GM18526 (cell line): ENCODE measurements around the gene CALML6.

Source experiments
- POLR2A ChIP-seq: IDR thresholded peaks from 3 replicates; pipeline ENCODE4 v1.6.1; 2011; ENCODE audit not compliant: insufficient read length; ENCODE audit errors: extremely low read depth

The CALML6 gene

DNA sequence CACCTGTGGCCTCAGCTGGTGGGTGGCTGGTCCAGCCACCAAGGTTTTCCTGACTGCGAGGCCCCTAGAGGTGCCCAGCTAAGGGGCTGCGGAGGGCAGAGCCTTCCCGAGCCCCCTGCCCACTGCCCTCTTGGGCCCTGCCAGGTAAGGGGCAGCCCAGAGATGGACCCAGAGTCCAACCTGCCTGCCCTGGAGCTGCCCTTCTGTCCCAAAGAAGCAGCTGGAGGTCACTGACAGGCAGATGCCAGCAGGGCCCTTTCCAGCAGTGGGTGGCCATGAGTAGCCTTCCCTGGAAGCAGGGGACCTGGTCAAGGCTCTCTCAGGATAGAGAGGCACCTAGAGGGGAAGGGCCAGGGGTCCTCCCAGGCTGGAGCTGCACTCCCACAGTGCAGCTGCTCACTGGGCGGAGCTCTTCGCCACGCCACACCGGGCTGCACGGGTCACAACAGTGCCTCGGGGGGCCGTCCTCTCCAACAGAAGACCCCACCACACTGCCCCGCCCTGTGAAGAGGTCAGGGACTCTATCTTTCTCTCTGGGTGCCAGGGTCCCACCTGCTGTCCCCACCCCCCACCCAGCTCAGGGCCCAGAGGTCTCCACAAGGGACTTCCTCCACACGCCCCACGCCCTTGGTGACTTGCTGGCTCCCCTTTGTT lies 13.3 kb upstream of the CALML6 start:
- TF ChIP-seq POLR2A, result no peak

DNA sequence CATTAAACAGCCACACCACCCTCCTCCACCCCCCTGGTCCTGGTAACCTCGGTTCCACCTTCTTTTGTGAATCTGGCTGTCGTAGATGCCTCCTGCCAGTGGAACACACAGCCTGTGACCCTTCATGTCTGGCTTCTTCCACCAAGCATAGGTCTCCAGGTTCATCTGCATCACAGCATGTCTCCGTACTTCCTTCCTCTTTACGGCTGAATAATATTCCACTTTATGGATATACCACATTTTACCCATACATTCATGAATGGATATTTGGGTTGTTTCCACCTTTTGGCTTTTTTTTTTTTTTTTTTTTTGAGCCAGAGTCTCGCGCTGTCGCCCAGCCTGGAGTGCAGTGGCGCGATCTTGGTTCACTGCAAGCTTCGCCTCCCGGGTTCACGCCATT lies 11.8 kb upstream of the CALML6 start:
- TF ChIP-seq POLR2A, result no peak

DNA sequence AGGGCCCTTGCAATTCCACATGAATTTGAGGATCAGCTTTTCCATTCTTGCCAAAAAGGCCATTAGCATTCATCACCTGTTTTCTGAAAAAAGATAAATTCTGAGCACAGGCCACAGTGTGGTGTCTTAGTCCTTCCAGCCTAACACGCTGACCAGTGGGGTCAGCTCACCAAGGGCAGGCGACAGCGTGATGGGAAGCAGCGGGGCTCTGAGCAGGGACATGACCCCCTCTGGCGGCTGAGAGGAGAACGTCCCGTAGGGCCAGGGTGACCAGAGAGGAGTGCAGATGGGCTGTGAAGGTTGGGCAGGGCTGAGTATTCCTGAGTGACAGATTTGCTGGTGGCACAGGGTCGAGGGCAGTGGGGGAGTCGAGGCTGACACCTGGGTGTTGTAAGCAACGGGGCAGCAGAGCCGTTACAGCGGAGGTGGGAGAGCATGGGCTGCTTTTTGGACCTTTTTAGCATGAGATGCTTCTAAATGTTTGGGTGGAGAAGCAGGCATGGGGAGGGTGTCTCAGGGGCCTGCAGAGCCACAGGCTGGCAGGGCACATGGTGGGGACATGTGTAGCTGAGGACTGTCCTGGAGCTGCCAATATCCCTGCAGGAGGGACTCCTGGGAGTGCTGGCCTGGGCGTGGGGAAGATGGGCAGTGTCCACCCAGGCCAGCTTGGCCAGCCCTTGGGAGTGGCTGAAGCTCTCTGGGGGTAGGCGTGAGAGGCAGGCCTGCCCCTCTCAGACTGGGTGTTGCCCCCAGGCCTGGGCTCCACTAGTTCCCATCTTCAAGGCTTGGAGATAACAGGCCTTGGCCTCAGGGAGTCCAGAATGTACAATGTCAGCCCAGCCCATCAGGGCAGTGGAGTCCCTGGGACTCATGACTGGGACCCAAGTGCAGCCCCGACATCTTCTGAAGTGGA lies 8.6 kb upstream of the CALML6 start:
- no peak for TF ChIP-seq POLR2A

DNA sequence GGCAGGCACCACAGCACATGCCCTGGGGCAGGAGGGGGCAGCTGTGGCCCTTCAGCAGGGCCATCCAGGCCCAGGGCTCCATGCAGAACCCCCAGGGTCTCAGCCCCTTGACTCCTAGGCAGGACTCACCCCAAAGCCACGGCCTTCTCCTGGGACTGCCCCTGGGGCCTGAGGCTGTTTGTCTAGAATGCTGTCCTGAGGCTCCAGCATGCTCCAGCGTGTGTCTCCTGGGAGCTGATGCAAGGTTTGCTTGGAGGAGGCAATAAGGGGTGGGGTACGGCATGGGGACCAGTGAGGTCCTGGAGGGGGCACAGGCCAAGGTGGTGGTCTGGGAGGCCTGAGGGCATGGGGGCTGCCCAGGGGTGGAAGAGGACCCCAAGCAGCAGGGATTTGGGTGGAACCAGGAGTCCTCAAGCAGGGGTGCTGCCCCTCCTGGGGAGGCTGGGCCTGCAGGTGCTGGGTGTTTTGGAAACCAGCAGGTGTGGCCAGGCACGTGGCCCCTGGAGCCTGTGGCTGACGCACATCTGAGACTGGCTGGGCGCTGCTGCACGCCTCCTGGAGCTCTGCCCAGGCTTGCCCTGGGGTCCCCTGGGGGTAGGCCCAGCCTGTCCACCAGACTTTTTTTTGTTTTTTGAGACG lies 7.8 kb upstream of the CALML6 start:
- TF ChIP-seq POLR2A, result no peak

DNA sequence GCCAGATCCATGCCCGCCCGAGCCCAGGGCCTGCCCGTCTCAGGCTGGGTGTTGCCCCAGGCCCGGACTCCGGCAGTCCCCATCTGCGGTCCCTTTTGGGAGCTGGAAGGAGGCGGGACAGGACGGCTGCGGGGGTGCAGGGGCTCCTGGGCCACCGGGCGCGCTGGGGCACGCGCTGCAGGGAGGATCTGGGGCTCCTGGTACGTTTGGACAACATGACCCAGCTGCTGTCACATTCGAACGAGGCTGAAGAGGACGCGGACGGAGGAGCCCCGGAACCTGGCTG lies 6.6 kb upstream of the CALML6 start:
- no peak for TF ChIP-seq POLR2A

DNA sequence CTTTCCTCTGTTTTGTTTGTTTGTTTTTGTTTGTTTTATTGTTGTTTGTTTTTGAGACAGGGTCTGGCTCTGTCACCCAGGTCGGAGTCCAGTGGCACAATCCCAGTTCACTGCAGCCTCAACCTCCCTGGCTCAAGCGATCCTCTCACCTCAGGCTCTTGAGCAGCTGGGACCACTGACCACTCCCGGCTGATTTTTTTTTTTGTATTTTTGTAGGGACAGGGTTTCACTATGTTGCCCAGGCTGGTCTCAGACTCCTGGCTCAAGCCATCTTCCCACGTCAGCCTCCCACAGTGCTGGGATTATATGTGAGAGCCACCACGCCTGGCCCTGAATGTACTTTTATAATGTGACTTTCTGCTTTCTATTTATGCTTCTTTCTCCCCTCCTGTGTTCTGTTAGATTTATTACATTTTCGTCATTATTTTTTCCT lies 5.0 kb upstream of the CALML6 start:
- TF ChIP-seq POLR2A, result no peak

DNA sequence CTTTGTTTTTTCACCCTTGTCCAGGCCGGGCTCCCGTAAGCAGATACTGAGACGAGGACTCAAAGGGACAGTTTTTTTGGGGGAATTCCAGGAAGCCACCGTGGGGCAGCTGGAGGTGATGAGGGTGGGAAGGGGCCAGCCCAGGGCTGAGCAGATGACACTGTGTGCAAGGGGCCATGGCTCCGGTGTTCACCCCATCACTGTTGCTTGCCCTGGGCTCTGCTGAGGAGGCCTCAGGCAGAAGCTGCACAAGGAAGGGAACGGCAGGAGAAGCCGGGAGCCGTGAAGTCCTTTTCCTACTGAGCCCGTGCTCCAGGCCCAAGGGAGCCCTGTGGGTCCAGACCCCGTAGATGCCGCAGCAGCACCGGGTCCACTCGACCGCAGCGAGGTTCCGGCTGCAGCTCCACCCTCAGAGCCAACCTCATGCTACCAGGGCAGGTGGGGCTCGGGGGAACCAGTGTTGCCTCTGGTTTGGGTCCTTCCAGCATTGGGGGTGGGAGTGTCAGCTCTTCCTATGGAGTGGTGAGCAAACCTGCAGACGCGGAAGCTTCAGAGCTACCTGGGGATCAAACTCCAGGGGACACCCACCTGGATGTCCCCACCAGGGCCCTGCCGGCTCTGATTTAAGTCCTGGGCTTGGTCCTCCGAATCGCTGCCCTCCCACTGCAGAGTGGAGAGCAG lies 4.3 kb upstream of the CALML6 start:
- no peak for TF ChIP-seq POLR2A

DNA sequence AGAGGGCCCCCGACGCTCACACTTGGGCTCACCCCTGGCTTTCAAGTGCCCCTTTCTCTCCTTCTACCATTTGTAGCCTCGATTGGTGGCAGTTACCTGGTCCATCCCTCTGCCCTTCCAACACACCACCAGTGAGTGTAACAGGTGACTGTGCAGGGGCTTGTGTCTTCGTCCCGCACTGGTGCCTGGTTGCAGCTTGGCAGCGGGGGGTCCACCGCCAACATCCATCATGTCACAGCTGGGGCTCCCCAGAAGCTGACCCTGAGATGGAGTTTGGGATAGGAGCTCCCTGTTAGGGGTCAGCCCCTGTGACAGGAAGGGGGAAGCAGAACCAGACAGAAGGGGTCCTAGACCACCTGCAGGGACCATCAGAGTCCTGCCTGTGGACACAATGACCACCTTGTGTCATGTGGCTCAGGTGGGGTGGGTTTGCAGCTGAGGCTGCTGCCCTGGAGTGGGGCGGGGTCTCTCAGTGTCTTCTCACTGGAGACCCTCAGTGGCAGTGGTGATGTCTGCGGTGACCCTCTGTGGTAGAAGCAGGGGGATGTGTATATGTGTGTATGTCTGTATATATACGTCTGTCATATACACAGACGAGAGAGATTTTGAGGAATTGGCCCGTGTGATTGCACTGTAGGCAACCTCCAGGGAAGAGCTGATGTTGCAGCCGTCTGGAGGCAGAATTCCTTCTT lies 3.6 kb upstream of the CALML6 start:
- TF ChIP-seq POLR2A, result no peak

DNA sequence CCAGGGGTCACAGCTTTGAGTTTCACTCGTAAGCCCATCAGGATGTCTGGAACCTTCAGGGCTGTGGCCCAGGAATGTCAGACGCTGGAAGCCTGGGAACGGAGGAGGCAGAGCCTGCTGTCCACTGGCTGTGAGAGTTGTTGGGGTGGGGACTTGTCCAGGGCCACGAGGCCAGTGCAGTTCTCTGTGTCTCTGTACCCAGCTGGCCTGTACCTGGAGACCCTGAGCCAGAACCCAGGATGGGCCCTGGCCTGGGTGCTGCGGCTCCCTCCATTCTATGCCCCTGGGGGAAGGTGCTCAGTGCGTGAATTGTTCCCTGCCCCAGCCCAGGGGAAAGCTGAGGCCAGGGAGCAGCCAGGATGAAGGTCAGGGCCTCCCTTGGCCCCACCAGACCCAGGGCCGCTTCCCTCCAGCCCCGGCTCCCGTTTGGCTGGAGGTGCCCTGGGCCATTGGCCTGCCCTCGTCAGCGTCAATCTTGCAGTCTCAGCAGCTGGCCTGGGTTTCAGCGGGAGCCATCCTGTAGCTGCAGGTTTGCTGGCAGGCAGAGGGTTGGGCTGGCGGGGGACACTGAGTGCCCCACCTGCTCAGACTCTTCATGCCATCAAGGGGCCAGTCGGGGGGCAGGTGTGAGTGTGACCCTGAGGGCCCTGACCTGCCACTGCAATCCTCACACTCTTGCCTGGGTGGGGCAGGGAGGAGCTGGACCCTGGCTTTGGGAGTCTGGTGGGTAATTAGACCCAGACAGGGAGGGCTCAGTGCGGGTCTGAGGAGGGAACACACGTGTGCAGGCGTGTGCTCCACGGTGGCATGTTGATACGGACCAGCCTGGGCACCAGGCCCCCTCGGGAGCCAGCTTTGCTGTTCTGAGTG lies 724 bp upstream of the CALML6 start:
- no peak for TF ChIP-seq POLR2A

DNA sequence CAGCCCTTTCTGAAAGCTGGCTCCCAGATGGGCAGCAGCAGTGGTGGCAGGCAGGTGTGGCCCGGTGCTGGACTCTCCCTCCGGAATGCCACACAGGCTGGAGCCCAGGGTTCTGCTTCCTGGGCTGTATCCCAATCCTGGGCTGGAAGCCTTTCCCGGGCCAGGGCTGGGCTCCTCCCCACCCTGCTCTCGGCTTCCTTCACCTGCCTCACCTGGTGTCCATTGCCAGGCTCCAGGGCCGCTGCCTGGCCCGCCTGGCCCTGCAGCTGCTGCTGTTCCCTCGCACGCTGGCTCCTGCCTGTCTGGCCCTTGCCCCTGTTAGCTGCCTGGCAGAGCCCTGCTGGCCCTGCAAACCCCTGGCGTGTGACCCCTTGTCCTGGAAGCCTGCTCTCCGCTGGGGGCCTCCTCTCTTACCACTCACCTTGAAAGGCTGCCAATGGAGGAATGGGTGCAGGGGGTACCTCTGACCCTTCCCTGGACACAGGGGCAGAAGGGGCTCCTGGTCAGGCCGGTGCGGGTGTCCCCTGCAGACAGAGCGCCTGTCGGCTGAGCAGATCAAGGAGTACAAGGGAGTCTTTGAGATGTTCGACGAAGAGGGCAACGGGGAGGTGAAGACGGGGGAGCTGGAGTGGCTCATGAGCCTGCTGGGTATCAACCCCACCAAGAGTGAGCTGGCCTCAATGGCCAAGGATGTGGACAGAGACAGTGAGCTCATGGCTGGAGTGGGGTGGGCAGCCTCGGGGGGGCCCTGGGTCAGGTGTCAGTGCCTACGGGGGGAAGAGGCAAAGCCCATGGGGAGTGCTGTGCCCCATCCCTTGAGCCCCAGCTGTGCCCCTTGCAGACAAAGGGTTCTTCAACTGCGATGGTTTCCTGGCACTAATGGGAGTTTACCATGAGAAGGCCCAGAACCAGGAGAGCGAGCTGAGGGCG lies 1.1 kb downstream of the CALML6 start:
- TF ChIP-seq POLR2A, result no peak

DNA sequence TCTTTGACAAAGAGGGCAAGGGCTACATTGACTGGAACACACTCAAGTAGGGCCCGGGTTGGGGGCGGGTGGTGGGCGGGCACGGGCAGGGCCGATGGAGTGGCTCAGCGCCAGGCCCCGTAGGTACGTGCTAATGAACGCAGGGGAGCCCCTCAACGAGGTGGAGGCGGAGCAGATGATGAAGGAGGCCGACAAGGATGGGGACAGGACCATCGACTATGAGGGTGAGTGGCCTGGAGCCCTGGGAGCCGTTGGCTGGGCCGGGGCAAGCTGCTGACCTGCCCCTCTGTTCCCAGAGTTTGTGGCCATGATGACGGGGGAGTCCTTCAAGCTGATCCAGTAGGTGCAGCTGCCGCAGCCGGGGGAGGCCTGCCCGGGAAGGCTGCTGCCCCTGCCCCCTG lies 1.8 kb downstream of the CALML6 start:
- no peak for TF ChIP-seq POLR2A

DNA sequence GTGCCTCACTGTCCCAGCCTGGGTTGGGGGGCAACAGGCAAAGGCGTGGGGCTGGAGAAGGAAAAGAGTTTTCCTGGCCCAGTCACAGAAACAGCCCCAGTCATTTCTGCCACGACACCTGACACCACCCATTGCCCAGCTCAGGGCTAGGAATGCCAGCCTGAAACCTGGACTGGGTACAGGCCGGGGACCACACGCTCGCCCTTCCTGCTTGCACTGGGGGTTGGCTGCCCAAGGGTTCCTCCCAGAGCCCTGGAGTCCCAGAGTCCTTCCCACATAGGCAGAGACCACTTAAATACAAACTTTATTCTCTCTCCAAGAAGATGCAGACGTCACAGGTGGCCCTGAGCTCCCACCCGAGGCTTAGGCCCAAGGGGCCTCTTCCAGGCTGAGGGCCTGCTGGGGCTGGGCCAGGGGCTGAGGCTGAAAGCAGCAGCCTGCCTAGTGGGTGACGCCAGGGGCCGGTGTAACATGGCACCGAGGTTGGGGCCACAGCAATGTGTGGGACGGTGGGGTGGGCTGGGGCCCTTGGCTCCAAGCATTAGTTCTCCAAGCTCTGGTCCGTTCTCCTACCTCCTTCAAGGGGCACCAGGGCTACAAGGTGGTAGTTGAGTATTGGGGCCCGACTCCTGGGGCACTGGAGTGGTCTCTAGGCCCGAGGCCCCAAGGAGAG lies 2.4 kb downstream of the CALML6 start:
- TF ChIP-seq POLR2A, result no peak
